Stimulated activated CD8-positive, alpha-beta memory T cell treated with anti-CD3 and anti-CD28 coated beads, Interleukin-12 subunit alpha, Interleukin-12 subunit beta, amount 100 ng/mL, for 24 hours (primary cell): ENCODE measurements around the gene MAP4.
"Not testable (repeated sequence)": the region's sequence is repeated elsewhere in the genome, so short reads cannot be mapped to it uniquely, and the experiment has no call there.

Experiments
- DNase-seq: peaks from one replicate; pipeline ENCODE4 v3.0.0-alpha.2; 2020; ENCODE audit errors: extremely low read depth

Gene MAP4

GRCh38 chr3:48016301-48016973, at the start of gene MAP4:
Gene MAP4, minus strand, starts transcription at chr3:48016416. Its CDS starts 17,556 bp downstream, at chr3:47998860.
- no peak for DNase-seq

DNA sequence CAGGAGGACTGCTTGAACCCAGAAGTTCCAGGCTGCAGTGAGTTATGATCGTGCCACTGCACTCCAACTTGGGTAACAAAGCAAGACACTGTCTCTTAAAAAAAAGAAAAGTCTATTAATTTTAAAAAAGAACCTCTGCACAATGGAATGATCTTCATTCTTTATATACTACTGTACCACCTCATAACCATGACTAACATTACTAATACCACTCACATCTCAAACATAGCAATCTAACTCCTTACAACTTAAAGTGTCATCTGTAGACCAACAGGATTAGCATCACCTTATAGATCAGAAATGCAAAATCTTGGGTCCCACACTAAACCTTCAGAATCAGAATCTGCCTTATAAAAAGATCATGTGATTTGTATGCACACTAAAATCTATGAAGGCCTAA, 48.8 kb upstream of the MAP4 start:
- DNase-seq = no peak

DNA sequence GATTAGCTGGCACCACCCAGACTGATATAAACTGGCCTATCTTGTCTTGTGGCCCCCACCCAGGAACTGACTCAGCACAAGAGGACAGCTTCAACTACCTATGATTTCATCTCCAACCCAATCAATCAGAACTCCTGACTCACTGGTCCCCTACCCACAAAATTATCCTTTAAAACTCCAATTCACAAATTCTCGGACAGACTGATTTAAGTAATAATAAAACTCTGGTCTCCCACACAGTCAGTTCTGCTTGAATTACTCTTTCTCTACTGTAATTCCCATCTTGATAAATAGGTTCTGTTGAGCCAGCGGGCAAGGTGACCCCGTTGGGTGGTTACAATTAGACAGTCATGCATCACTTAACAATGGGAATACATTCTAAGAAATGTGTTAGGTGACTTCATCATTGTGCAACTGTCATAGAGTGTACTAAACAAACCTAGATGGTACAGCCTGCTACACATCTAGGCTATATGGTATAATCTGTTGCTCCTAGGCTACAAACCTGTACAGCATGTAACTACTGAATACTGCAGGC, 48.1 kb upstream of the MAP4 start:
- no peak for DNase-seq

- DNase-seq = not testable (repeated sequence)
Observed at GRCh38 chr3:48061586-48061985, 45.4 kb upstream of the MAP4 start.

GRCh38 chr3:48058091-48058490, 41.9 kb upstream of the MAP4 start:
- no peak for DNase-seq

GRCh38 chr3:48057521-48057920, 41.3 kb upstream of the MAP4 start:
- no peak for DNase-seq

GRCh38 chr3:48047841-48048464, 31.7 kb upstream of the MAP4 start:
- DNase-seq = no peak

DNA sequence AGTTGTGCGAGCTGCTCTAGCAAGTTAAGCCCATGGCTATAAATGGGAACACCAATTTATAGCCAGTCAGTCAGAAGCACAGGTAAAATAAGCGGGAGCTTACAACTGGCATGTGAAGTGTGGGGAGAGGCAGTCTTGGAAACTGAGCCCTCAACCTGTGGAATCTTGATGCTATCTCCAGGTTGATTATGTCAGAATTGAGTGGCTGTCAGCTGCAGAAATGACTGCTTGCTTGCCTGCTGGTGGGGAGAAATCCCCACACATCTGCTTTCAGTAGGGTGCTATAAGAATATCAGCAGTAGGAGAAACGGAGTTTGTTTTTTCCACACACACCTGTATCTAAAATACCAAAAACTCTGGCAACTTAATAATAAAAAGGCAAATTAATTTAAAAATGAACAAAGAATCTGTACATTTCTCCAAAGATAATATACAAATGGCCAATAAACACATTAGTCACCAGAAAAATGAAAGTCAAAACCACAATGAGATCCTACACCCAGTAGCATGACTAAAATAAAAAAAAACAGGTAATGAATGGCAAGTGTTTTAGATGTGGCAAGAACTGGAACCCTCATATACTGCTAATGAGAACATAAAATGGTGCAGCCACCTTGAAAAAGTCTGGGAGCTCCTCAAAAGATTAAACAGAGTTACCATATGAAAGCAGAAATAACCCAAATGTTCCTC, 26.0 kb upstream of the MAP4 start:
- DNase-seq = no peak

DNA sequence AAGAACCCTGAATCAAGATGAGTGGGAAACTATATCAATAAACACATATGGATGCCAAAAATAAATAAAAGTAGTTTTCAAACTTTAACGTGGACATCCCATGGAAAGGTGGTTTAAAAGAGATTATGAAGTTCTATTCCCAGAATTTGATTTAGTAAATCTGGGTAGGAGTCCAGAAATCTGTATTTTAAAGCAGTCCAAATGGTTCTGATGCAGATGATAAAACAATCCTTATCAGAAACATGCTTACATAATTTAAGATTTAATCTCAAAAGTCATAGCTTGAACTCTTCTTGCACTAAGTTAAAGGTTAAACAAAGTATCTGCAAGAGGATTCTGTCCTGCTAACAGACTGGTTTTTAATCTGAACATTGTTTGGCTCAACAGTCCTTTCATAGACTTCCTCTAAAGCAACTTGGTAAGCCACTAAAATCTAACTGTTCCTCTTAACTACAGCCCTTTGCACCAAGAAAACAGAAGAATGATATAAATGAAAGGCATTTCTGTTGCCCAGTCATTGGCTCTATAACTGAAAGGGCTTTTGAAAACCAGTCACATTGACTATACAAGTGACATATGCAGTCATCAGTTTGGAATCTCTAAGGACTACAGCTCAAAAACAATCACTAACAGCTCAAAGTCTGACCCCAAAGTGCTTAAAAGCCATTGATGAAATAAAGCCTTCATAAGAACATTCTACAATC, 23.4 kb upstream of the MAP4 start:
- no peak for DNase-seq

- DNase-seq = no peak
Observed at GRCh38 chr3:48038971-48039481, 22.8 kb upstream of the MAP4 start.

- no peak for DNase-seq
Observed at GRCh38 chr3:48034000-48034516, 17.8 kb upstream of the MAP4 start.

DNA sequence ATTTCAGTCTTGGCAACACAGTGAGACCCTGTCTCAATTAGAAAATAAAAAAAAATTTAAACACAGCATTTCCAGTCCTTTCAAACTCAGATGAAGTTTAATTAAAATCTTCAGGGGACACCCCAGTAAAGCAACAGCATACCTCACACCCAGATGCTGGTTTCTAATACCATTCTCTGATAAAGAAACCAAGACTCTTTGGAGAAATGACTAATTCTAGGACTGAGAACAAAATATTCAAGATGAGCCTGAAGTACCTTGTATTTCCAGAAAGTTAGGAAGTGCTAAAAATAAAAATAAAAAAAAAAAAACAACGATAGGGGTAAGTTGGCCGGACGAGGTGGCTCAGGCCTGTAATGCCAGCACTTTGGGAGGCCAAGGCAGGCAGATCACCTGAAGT, 14.0 kb upstream of the MAP4 start:
- no peak for DNase-seq

DNA sequence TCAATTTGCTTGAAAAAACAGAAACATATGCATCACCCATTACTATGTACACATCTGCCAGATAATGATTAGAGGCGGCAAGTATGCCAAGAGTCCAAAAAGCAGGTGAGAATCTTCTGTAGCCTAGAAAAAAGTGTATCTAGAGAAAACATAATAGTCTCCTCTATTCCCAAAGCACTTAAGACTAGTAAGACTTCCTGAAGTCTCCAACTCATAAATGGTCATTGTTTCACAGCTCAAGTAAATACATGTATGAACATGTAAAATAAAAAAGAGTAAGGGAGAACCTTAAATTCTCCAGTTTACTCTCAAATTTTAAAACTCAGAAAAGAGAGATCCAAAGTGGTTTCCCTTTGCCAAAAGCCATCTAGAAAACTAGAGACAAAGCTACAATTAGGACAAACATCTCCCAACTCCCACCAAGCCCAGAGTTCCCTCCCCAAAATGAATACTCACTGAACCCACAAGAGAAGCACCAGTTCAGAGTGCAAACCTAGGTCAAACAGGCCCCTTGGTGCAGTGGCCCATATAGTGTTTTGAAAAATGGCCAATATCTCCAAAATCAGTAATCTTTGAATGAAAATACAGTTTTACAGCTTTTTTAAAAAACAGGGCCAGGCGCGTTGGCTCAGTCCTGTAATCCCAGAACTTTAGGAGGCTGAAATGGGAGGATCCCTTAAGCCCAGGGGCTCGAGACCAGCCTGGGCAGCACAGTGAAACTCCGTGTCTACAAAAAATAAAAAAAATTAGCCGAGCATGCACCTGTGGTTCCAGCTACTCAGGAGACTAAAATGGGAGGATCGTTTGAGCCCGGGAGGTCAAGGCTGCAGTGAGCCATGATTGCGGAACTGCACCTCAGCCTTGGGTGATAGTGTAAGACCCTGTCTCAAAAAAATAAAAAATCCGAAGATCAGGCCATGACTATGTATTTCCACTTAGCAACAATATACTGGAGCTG, 11.0 kb upstream of the MAP4 start:
- DNase-seq = no peak

DNA sequence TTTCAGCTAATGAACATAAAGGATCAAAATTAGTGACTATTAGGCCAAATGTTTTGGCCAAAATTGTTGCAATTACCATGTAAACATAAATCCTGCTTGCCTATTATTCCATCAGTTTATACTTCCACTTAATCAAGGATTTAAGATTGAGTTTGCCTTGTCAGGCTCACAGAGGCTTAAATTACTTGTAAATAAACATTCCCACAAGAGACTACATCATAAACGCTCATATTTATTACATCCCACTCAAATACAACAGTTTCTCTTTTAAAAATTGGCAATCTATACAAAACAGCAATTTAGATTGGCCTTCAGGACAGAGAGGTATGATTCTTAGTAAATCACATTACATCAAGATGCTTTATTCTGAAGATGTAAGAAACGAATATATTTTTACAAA, 9.9 kb upstream of the MAP4 start:
- no peak for DNase-seq

- DNase-seq = no peak
Observed at GRCh38 chr3:48024401-48024800, 8.2 kb upstream of the MAP4 start.

- DNase-seq = no peak
Observed at GRCh38 chr3:48023377-48023776, 7.2 kb upstream of the MAP4 start.

- no peak for DNase-seq
Observed at GRCh38 chr3:48022178-48022577, 6.0 kb upstream of the MAP4 start.

DNA sequence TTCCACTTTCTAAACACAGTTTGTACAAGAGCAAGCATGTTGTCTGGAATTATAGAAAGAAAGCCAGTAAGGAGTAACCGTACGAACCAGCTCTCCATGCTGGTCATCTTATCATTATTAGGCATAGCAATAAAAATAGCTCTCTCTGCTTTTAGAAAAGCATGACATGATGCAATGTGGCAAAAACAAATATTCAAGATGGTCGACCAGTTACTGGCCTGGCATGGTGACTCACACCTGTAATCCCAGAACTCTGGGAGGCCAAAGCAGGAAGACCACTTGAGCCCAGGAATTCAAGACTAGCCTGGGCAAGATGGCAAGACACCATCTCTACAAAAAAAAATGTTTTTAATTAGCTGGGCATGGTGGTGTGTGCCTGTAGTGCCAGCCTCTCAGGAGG, 2.6 kb upstream of the MAP4 start:
- no peak for DNase-seq

- DNase-seq = no peak
Observed at GRCh38 chr3:48015431-48016180, 610 bp downstream of the MAP4 start.

DNA sequence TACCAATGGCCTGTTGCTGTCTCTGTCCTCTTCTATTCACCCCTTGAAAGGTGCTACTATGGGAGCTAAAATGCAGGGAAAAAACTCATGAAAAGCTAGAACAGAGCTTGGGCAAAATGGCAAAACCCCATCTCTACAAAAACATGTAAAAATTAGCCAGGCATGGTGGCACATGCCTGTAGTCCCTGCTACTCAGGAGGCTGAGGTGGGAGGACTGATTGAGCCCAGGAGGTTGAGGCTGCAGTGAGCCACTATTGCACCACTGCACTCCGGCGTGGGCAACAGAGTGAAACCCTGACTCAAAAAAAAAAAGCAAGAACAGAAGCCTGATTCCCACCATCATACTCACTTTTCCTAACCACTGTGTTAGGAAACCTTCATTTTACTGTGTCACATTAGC, 1.9 kb downstream of the MAP4 start:
- DNase-seq = no peak
